ENCODE results near the gene NNMT. TPM values are rescaled to one million over a fixed set of nuclear protein-coding genes. Genes with fewer than 3 reads are reported as not detected.

NNMT gene
- total RNA-seq, 1 donor from 2014 or later: 375 TPM

DNA sequence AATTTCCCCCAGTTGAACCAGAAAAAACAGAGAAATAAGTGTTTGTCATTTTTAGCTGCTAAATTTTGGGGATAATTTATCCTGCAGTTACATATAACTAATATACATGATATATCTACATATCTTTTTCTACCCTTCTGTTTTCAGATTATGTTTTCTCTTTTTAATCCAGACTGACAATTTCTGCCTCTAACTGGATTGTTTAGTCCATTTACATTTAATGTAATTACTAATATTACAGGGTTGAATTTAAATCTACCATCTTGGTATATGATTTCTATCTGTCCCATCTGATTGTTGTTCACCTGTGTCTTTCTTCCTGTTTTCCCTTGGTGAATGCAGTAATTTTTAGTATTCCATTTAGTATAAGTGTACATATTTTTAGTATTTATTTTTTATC lies 5.7 kb downstream of the NNMT start:
- TF ChIP-seq, protein P1, sequence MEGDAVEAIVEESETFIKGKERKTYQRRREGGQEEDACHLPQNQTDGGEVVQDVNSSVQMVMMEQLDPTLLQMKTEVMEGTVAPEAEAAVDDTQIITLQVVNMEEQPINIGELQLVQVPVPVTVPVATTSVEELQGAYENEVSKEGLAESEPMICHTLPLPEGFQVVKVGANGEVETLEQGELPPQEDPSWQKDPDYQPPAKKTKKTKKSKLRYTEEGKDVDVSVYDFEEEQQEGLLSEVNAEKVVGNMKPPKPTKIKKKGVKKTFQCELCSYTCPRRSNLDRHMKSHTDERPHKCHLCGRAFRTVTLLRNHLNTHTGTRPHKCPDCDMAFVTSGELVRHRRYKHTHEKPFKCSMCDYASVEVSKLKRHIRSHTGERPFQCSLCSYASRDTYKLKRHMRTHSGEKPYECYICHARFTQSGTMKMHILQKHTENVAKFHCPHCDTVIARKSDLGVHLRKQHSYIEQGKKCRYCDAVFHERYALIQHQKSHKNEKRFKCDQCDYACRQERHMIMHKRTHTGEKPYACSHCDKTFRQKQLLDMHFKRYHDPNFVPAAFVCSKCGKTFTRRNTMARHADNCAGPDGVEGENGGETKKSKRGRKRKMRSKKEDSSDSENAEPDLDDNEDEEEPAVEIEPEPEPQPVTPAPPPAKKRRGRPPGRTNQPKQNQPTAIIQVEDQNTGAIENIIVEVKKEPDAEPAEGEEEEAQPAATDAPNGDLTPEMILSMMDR (IDR thresholded peaks at IDR 0.05): no peak
- H3K4me1 Mint-ChIP-seq (ENCODE audit: low read depth): peaks cover 74% of the 10 kb centered on the region
- peaks cover 39% of the 10 kb centered on the region for H3K9me3 Mint-ChIP-seq (ENCODE audit: low read depth)
- no peak for DNase-seq (ENCODE audit: low spot score)
- no peak overlapping the region for H3K27ac Mint-ChIP-seq (ENCODE audit: unreplicated experiment)
- H3K27me3 Mint-ChIP-seq (ENCODE audit: low read depth): no peaks in the 10 kb centered on the region
- no peak overlapping the region for H3K4me3 Mint-ChIP-seq (ENCODE audit: unreplicated experiment)
- H3K36me3 Mint-ChIP-seq (ENCODE audit: low read depth): peaks cover 51% of the 10 kb centered on the region

DNA sequence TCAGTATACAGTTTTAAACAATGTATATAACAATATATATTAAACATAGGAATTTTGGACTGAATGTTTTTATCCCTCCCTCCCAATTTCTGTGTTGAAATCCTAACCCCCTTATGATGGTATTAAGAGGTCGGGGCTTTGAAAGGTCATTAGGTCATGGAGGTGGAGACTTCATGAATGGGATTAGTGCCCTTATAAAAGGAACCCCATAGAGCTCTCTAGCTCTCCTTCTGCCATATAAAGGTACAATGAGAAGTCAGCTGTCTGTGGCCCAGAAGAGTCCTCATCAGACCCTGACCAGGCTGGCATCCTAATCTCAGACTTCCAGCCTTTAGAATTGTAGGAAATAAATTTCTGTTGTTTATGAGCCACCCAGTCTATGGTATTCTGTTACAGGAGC lies 6.5 kb downstream of the NNMT start:
- Mint-ChIP-seq H3K27me3 (ENCODE audit: low read depth) (no peaks in the 10 kb centered on the region), H3K36me3 (ENCODE audit: low read depth) (peaks cover 54% of the 10 kb centered on the region), H3K4me3 (ENCODE audit: unreplicated experiment) (peak overlapping the region; percentile 31), H3K4me1 (ENCODE audit: low read depth) (peaks cover 80% of the 10 kb centered on the region), H3K9me3 (ENCODE audit: low read depth) (peaks cover 44% of the 10 kb centered on the region), H3K27ac (ENCODE audit: unreplicated experiment) (no peak overlapping the region)
- no peak for DNase-seq (ENCODE audit: low spot score)
- TF ChIP-seq, protein P1 (IDR thresholded peaks at IDR 0.05): no peak

DNA sequence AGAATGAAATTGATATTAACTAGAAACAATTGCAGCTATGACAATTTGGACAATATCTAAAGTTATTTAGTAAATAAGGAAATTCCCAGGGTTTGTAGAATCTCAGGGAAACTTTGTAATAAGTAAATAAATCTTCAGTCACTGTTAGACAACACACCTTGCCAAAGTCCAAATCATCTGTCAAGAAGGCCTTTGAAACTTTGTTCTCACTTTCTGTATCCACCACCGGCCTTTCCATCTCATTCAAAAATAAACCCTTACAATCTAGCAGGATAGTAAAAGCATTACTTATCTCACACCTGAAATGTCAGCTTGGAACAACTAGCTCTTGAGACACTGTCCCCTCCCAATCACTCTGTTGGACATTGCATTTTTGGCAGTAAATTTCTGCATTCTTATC lies 7.9 kb downstream of the NNMT start:
- H3K27me3 Mint-ChIP-seq (ENCODE audit: low read depth): no peaks in the 10 kb centered on the region
- peaks cover 80% of the 10 kb centered on the region for H3K4me1 Mint-ChIP-seq (ENCODE audit: low read depth)
- peaks cover 44% of the 10 kb centered on the region for H3K36me3 Mint-ChIP-seq (ENCODE audit: low read depth)
- TF ChIP-seq, protein P1 (IDR thresholded peaks at IDR 0.05): no peak
- no peak for DNase-seq (ENCODE audit: low spot score)
- H3K9me3 Mint-ChIP-seq (ENCODE audit: low read depth): peaks cover 36% of the 10 kb centered on the region
- no peak overlapping the region for H3K27ac Mint-ChIP-seq (ENCODE audit: unreplicated experiment)
- H3K4me3 Mint-ChIP-seq (ENCODE audit: unreplicated experiment): no peak overlapping the region

GRCh38 chr11:114304969-114305368 lies 8.8 kb downstream of the NNMT start:
- TF ChIP-seq, protein P1 (IDR thresholded peaks at IDR 0.05): no peak
- H3K36me3 Mint-ChIP-seq (ENCODE audit: low read depth): peaks cover 42% of the 10 kb centered on the region
- H3K4me3 Mint-ChIP-seq (ENCODE audit: unreplicated experiment): no peak overlapping the region
- no peaks in the 10 kb centered on the region for H3K27me3 Mint-ChIP-seq (ENCODE audit: low read depth)
- no peak for DNase-seq (ENCODE audit: low spot score)
- H3K9me3 Mint-ChIP-seq (ENCODE audit: low read depth): peaks cover 28% of the 10 kb centered on the region
- no peak overlapping the region for H3K27ac Mint-ChIP-seq (ENCODE audit: unreplicated experiment)
- H3K4me1 Mint-ChIP-seq (ENCODE audit: low read depth): peaks cover 83% of the 10 kb centered on the region

DNA sequence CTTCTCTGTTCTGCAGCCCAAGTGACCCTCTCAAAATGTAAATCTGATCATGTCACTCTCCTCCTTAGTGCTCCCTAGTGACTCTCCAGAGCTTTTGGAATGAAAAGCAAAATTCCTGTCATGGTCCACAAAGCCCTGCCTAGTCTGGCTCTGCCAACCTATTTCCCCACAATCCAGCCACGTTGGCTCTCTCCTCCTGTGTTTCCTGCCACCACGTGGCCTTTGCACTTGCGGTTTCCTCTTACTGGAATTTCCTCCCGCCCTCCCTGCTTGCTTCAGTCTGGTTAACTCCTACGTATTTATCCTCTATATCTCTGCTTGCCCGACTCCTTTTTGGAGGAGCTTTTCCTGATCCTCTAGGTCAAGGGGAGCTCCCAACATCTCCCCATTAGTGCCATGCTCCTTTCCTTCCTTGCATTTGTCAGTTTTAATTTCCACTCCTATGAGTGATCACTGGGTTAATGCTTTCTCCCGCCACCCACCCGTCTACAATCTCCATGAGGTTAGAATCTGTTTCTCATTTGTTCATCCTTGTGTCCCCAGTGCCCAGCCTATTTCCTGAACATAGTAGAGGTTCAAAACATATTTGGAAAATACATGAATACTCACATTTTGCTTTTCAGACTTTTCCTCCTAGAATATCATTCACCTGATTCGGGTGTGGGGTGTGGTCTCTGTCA lies 11.5 kb downstream of the NNMT start:
- TF ChIP-seq, protein P1 (IDR thresholded peaks at IDR 0.05): no peak
- peaks cover 41% of the 10 kb centered on the region for H3K36me3 Mint-ChIP-seq (ENCODE audit: low read depth)
- DNase-seq (ENCODE audit: low spot score): no peak
- H3K4me3 Mint-ChIP-seq (ENCODE audit: unreplicated experiment): peak overlapping the region; percentile 47
- H3K4me1 Mint-ChIP-seq (ENCODE audit: low read depth): peaks cover 76% of the 10 kb centered on the region
- H3K27ac Mint-ChIP-seq (ENCODE audit: unreplicated experiment): peak overlapping the region; percentile 96
- no peaks in the 10 kb centered on the region for H3K27me3 Mint-ChIP-seq (ENCODE audit: low read depth)
- peaks cover 6% of the 10 kb centered on the region for H3K9me3 Mint-ChIP-seq (ENCODE audit: low read depth)

All from chondrocyte (in vitro differentiated cells).